ENCODE measurements around the gene EMX2. TPM values are rescaled to one million over a fixed set of nuclear protein-coding genes. Genes with fewer than 3 reads are reported as not detected.
A peak's percentile ranks its signal among the peaks of the same experiment; 100 is the strongest.

Gene EMX2
- total and polyA plus RNA-seq, 2 donors, result 0.95 to 5.0 TPM

DNA sequence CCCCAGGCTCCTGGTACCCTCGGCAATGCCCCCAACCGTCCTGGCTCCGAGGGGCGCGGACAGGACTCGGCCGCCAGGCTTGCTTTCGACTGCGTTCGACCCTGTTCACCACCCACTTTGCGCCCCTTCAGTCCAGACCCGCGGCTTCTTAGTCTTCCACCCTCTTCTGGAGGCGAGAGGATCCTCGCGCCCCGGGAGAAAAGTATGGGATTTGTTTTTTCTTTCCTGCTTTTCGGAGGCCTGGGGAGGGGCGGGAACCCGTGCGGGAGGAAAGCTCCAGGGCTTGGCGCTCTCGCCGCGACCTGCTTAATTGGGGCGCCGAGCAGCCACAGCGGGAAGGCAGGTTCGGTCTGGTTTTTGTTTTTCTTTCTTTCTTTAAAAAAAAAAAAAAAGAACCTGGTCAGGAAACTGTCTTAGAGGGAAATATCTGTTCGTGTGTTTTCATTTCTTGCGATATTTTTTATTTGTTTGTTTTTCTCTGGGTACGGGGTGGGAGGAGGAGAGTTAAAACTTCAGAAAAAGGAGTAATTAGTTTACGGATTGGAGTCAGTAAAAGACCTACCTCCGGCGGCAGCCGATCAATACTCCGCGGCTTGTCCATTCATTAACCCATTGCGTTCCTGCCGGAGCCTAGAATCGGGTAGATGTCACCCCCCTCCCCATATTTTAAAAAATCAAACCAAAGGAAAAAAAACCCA, 1.6 kb downstream of the EMX2 start:
- H3K27ac ChIP-seq (ENCODE audit: low read depth), result no peak overlapping the region

DNA sequence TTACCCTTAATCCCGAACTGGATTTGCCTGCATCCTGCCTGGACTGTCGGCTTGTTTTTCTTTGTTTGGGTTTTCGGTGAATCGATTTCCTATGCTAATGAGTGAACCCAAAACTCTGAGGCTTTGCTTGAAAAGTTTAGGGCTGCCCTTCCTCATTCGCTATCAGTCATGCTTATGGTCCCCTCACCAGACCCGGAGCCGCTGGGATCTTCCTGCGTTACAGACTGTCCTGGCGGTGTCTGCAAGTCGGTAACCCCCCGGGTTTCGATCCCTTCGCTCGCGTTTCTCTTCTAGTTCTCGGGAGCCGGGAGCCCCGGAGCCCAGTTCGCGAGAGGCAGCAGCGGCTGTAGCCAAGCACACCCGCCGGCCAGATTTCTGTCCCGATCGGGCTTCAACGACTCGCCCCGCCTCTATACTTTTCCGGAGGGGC, 2.2 kb downstream of the EMX2 start:
- WGBS, result 2% methylated on average over 29 of the region's 29 CpGs
- Histone ChIP-seq H3K36me3 (ENCODE audit: insufficient read depth) (no peaks in the 10 kb centered on the region), H3K4me1 (ENCODE audit: insufficient read depth) (no peaks in the 10 kb centered on the region), H3K4me3 (ENCODE audit: low read depth, low read length) (peak overlapping the region; percentile 35), H3K27ac (ENCODE audit: low read depth) (no peak overlapping the region)
- DNase-seq (ENCODE audit: extremely low spot score), result no peak

More for the DNA sequence above, 1.6 kb downstream of the EMX2 start:
- H3K4me1 ChIP-seq (ENCODE audit: insufficient read depth), result no peaks in the 10 kb centered on the region
- no peaks in the 10 kb centered on the region for H3K36me3 ChIP-seq (ENCODE audit: insufficient read depth)
- DNase-seq (ENCODE audit: extremely low spot score), result no peak
- H3K4me3 ChIP-seq (ENCODE audit: low read depth, low read length), result peak overlapping the region; percentile 33
- WGBS, result 3% methylated on average over 41 of the region's 41 CpGs

DNA sequence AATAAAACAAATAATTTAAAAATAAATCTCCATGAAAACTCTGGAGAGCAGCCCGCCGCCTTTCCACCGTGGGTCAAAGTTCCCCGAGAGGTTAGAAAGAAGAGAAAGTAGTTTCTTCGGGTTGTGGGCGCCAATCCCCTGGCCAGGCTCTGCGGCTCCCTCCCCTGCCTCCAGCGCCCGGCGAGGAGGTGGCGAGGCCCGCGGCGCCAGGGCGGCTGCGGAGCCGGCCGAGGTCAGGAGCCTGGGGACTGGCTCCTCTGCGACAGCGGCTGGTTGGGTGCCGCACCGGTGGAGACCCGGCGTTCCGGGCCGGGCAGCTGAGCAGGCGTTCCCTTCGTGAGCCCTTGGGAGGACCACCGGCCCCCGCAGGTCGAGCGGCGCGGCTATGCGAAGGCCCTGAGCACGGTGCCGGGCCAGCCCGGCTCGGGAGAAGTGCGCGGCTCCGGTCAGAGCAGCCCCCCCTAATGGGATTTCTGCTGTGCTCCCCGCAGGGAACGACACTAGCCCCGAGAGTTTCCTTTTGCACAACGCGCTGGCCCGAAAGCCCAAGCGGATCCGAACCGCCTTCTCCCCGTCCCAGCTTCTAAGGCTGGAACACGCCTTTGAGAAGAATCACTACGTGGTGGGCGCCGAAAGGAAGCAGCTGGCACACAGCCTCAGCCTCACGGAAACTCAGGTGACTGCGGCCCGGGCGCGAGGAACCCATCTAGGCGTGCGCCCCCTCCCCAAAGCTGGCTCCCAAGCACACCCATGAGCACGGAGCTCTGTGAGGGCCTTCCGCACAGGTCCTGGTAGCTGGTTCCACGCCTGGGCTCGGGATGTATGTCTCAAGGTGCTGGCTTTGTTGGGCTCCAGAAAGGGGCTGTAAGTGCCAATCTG, 2.8 kb downstream of the EMX2 start:
- H3K27ac ChIP-seq (ENCODE audit: low read depth), result no peak overlapping the region

DNA sequence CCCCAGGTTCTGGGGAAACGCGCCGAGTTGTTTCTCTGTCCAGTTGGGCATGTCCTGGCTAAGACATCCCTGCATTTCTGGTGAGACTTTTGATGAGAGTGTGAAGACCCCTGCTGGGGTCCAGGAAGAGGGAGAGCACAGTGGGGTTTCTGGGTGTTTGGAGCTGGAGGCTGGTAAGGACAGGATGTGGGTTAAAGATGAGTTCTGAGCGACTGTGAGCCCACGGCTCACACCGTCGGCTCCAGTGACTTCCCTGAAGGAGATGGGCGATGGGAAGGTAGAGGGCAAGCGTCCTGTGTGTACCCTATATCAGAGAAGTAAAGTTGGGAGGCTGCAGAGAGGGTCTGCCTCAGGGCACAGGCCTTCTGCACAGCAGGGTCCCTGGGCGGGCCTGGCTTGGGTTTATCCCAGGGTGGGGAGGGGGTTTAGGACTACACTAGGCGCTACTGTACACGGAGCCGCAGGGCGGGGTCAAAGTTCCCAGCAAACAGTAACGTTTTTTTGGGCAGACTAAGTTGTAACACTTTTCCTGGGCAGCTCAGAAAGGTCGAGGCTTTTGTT, 3.6 kb downstream of the EMX2 start:
- DNase-seq (ENCODE audit: extremely low spot score), result no peak
- H3K36me3 ChIP-seq (ENCODE audit: insufficient read depth), result no peaks in the 10 kb centered on the region
- H3K4me1 ChIP-seq (ENCODE audit: insufficient read depth), result no peaks in the 10 kb centered on the region
- 41% methylated on average over 16 of the region's 16 CpGs for WGBS
- H3K4me3 ChIP-seq (ENCODE audit: low read depth, low read length), result no peak overlapping the region
- H3K27ac ChIP-seq (ENCODE audit: low read depth), result no peak overlapping the region

More for the DNA sequence above, 2.8 kb downstream of the EMX2 start:
- DNase-seq (ENCODE audit: extremely low spot score), result no peak
- H3K4me3 ChIP-seq (ENCODE audit: low read depth, low read length), result peak overlapping the region; percentile 35
- WGBS, result 15% methylated on average over 67 of the region's 67 CpGs
- no peaks in the 10 kb centered on the region for H3K4me1 ChIP-seq (ENCODE audit: insufficient read depth)
- H3K36me3 ChIP-seq (ENCODE audit: insufficient read depth), result no peaks in the 10 kb centered on the region

DNA sequence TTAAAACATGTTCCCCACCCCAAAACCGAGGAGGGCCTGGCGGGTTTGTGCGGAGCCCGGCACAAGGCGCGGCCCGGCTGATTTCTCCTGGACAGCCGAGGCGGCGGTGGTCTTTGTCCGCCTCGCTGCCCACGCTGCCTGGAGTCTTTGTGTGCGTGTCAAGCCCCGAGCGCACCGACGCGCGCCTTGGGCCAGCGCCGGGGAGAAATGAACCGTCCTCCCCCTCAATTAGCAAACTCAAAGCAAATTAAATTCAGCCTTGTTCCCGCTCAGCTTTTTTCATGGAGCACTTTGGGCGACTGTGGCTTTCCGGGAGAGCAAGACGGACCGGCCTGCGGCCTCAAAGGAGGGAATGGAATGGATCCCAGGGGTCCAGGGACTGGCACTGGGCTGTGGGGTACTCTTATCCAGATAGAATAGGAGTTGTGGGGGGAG, 4.1 kb downstream of the EMX2 start:
- no peak overlapping the region for H3K4me3 ChIP-seq (ENCODE audit: low read depth, low read length)
- no peak for DNase-seq (ENCODE audit: extremely low spot score)
- H3K27ac ChIP-seq (ENCODE audit: low read depth), result no peak overlapping the region
- no peaks in the 10 kb centered on the region for H3K36me3 ChIP-seq (ENCODE audit: insufficient read depth)
- WGBS, result 46% methylated on average over 29 of the region's 29 CpGs
- H3K4me1 ChIP-seq (ENCODE audit: insufficient read depth), result no peaks in the 10 kb centered on the region

DNA sequence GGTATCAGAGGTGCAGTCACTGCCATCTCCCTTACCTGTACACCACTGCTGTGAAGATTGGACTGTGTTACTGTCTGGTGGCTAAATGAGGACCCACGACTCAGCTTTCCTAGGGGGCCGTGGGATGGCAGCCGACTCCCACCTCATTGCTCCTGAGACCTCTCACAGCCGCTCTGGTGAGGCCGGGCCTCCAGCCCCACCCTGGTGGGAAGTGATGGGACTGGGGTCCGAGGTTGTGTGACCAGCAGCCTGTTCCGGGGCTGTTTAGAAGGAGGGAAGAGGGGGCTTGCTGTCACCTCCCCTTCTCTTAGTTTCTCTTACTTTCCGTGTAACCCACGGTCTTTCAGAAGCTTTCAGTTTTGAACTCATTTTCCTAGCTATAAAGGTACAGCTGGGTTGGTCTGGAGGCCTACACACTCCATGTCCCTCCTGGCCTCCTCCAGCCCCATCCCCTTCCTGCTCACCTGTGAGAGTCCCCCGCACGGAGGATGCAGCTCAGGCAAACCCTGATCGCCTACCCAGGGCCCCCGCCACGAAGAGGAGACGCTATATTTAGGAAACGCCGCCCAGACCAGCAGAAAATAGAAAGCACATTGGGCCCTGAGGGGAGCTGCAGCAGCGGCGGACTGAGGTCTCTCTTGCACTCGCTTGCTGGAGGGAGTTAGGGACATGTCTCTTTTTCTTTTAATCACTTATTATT, 4.6 kb downstream of the EMX2 start:
- H3K4me1 ChIP-seq (ENCODE audit: insufficient read depth), result no peaks in the 10 kb centered on the region
- no peak for DNase-seq (ENCODE audit: extremely low spot score)
- 38% methylated on average over 20 of the region's 20 CpGs for WGBS
- H3K36me3 ChIP-seq (ENCODE audit: insufficient read depth), result no peaks in the 10 kb centered on the region
- H3K4me3 ChIP-seq (ENCODE audit: low read depth, low read length), result no peak overlapping the region
- H3K27ac ChIP-seq (ENCODE audit: low read depth), result no peak overlapping the region

DNA sequence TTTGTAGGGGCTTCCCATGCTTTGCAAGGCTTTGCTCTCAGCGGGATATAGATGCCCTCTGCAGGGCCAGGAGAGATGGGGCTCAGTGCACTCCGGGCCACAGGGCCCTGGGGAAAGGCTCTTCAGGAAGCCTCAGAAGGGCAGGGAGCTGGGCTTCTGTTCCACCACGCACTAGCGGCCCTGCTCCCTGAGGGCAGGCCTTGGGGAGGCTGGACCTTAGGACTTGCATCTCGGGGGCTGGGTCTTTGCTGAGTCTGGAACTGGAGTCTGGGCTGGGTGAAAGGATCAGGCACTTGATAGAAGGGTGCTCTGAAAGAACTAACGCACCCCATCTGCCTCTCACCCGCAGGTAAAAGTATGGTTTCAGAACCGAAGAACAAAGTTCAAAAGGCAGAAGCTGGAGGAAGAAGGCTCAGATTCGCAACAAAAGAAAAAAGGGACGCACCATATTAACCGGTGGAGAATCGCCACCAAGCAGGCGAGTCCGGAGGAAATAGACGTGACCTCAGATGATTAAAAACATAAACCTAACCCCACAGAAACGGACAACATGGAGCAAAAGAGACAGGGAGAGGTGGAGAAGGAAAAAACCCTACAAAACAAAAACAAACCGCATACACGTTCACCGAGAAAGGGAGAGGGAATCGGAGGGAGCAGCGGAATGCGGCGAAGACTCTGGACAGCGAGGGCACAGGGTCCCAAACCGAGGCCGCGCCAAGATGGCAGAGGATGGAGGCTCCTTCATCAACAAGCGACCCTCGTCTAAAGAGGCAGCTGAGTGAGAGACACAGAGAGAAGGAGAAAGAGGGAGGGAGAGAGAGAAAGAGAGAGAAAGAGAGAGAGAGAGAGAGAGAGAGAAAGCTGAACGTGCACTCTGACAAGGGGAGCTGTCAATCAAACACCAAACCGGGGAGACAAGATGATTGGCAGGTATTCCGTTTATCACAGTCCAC, 5.4 kb downstream of the EMX2 start:
- no peaks in the 10 kb centered on the region for H3K36me3 ChIP-seq (ENCODE audit: insufficient read depth)
- H3K4me1 ChIP-seq (ENCODE audit: insufficient read depth), result no peaks in the 10 kb centered on the region
- no peak for DNase-seq (ENCODE audit: extremely low spot score)
- no peak overlapping the region for H3K27ac ChIP-seq (ENCODE audit: low read depth)
- no peak overlapping the region for H3K4me3 ChIP-seq (ENCODE audit: low read depth, low read length)
- 30% methylated on average over 32 of the region's 32 CpGs for WGBS

DNA sequence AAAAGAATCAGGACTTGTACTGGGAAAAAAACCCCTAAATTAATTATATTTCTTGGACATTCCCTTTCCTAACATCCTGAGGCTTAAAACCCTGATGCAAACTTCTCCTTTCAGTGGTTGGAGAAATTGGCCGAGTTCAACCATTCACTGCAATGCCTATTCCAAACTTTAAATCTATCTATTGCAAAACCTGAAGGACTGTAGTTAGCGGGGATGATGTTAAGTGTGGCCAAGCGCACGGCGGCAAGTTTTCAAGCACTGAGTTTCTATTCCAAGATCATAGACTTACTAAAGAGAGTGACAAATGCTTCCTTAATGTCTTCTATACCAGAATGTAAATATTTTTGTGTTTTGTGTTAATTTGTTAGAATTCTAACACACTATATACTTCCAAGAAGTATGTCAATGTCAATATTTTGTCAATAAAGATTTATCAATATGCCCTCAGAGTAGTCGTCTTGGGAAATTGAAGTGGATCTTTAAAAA, 6.6 kb downstream of the EMX2 start:
- DNase-seq (ENCODE audit: extremely low spot score), result no peak
- Histone ChIP-seq H3K4me3 (ENCODE audit: low read depth, low read length) (no peak overlapping the region), H3K4me1 (ENCODE audit: insufficient read depth) (no peaks in the 10 kb centered on the region), H3K36me3 (ENCODE audit: insufficient read depth) (no peaks in the 10 kb centered on the region), H3K27ac (ENCODE audit: low read depth) (no peak overlapping the region)
- WGBS, result 36% methylated on average over 6 of the region's 6 CpGs

DNA sequence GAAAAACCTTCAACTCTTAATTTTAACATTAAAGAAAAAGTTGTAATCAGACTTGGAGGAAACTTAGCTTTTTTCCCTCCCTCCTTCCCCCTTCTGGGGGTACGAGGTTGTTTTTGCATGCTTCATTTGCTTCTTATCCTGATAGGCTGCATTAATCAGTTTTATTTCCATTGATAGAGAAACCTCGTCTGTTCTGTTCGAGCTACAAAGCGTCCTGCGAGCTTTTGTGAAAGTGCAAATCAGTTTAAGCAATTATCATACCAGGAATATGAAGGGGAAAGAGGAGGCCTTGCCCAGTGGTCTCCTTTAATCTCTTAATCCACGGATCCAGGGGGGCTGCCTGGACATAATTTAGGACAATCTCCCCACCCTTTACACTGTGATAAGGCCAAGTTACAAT, 7.5 kb downstream of the EMX2 start:
- H3K4me1 ChIP-seq (ENCODE audit: insufficient read depth), result no peaks in the 10 kb centered on the region
- 32% methylated on average over 6 of the region's 6 CpGs for WGBS
- no peaks in the 10 kb centered on the region for H3K36me3 ChIP-seq (ENCODE audit: insufficient read depth)
- H3K27ac ChIP-seq (ENCODE audit: low read depth), result no peak overlapping the region
- no peak for DNase-seq (ENCODE audit: extremely low spot score)
- H3K4me3 ChIP-seq (ENCODE audit: low read depth, low read length), result no peak overlapping the region

DNA sequence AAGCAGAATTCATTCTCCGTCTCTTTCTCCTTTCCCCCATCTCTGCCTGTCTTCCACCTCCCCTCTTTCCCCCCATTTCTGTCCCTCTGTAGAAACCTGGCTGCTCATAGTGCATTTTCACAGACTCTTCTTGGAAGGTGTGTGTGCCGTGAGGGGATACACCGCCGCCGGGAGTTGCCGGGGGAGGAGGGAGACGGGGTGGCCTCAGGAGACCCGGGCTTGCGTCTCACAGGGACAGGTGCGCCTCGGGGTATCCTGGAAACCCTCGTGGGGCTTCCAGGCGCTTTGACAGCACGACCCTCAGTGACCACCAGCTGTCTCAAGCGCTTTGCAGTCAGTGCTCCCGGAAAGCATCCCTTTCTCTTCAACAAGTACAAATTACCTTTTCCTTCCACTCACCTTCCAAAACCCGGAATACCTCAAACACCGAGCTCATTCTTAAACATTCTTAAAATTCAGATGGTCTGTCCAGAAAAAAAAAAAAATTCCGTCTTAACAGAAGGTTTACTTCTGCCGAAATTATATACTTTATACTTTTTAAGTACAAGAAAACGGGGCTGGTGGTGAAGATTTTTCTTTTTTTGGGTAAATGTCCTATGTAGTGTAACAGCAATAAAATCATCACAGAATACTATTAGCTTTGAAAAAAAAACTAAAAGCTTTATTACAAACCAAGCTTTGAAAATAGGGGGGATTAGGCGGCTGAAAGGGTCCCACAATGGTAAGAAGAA, 8.2 kb downstream of the EMX2 start:
- no peak overlapping the region for H3K27ac ChIP-seq (ENCODE audit: low read depth)
- 26% methylated on average over 22 of the region's 22 CpGs for WGBS
- DNase-seq (ENCODE audit: extremely low spot score), result no peak
- H3K4me3 ChIP-seq (ENCODE audit: low read depth, low read length), result no peak overlapping the region
- no peaks in the 10 kb centered on the region for H3K36me3 ChIP-seq (ENCODE audit: insufficient read depth)
- no peaks in the 10 kb centered on the region for H3K4me1 ChIP-seq (ENCODE audit: insufficient read depth)

DNA sequence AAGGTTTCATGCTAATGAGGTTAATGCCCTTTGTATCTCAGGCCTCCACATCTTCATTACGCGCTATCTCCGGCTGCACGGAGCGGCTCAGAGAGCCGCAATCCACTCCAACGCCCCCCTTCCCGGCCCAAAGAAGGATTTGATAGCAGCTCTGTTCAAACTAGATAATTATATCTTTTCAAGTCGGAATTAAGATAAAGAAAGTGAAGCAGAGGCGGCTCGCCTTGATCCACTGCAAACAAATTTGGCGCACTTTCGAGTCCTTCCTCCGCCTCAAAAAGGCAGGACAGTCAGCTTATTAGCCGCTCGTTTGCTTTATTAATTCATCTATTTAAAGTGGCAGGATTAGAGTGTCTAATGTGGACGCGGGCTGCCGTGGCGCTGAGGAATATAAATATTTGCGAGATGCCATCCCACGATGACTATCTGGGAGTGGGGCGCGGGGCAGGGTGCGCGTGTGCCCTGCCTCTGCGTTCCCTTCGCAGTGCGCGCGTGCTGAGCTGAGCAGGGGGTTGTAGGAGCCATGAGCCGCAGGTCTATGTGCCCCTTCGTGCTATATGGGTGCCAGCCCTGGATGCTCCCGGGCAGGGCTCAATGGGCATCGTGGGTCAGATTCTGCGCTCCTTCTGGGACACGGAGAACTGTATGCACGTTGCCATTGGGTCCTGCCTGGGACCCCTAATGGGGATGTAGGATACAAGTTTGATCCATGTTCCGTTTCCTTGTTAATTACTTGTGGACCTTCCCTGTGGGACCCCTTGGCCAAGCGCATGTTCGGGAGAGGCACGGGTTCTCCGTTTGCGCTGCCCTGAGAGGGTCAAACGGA, 9.0 kb downstream of the EMX2 start:
- no peak overlapping the region for H3K27ac ChIP-seq (ENCODE audit: low read depth)
- no peak for DNase-seq (ENCODE audit: extremely low spot score)
- H3K4me3 ChIP-seq (ENCODE audit: low read depth, low read length), result no peak overlapping the region
- H3K36me3 ChIP-seq (ENCODE audit: insufficient read depth), result no peaks in the 10 kb centered on the region
- H3K4me1 ChIP-seq (ENCODE audit: insufficient read depth), result no peaks in the 10 kb centered on the region
- WGBS, result 17% methylated on average over 45 of the region's 45 CpGs
